Duodenal mucosa (tissue), 2 donors: Measurements from ENCODE around the gene PHACTR4.
"Not testable (repeated sequence)": the region's sequence is repeated elsewhere in the genome, so short reads cannot be mapped to it uniquely, and the experiment has no call there.

Experiments used
- H3K27ac ChIP-seq: one replicate; pipeline ENCODE4 v1.7.0; 2013; ENCODE audit warnings: low read depth, low read length
- H3K27me3 ChIP-seq, 2 donors: one replicate each; pipeline ENCODE4 v1.7.0; 2013; ENCODE audit warnings: low read length in 2 of 2, control low read depth in 1 of 2; ENCODE audit not compliant: insufficient read depth in 2 of 2, control insufficient read depth in 1 of 2
- H3K36me3 ChIP-seq, 2 donors: one replicate each; pipeline ENCODE4 v1.7.0; 2013; ENCODE audit warnings: low read length in 2 of 2, control low read depth in 1 of 2; ENCODE audit not compliant: insufficient read depth in 2 of 2, control insufficient read depth in 1 of 2
- H3K4me1 ChIP-seq, 2 donors: one replicate each; pipeline ENCODE4 v1.7.0; 2013; ENCODE audit warnings: low read length in 2 of 2, control low read depth in 1 of 2; ENCODE audit not compliant: insufficient read depth in 2 of 2, control insufficient read depth in 1 of 2
- H3K4me3 ChIP-seq, 2 donors: one replicate each; pipeline ENCODE4 v1.7.0; 2013; ENCODE audit warnings: low read length in 2 of 2, low read depth in 1 of 2
- H3K9ac ChIP-seq, 2 donors: one replicate each; pipeline ENCODE4 v1.7.0; 2013; ENCODE audit warnings: low read length in 2 of 2, low read depth in 1 of 2
- H3K9me3 ChIP-seq, 2 donors: one replicate each; pipeline ENCODE4 v1.7.0; 2013; ENCODE audit warnings: low read length in 2 of 2, control low read depth in 1 of 2; ENCODE audit not compliant: control insufficient read depth in 1 of 2

PHACTR4 gene

DNA sequence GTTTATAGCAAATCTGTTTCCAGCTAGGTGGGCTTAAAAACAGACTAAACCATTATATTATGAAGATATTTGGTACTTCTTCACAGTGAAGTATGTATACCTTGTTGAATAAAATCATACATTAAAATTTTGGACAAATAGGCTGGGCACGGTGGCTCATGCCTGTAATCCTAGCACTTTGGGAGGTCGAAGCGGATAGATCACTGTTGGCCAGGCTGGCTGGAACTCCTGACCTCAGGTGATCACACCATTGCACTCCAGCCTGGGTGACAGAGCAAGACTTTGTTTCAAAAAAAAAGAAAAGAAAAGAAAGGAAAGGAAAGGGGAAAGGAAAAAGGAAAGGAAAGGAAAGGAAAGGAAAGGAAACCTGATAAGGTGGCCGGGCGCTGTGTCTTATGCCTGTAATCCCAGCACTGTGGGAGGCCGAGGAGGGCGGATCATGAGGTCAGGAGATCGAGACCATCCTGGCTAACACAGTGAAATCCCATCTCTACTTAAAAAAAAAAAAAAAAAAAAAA is 78.6 kb downstream of the PHACTR4 start:
- not testable (repeated sequence) for H3K9me3 ChIP-seq, H3K4me3 ChIP-seq, H3K9ac ChIP-seq, H3K36me3 ChIP-seq, H3K27me3 ChIP-seq, H3K27ac ChIP-seq, H3K4me1 ChIP-seq

DNA sequence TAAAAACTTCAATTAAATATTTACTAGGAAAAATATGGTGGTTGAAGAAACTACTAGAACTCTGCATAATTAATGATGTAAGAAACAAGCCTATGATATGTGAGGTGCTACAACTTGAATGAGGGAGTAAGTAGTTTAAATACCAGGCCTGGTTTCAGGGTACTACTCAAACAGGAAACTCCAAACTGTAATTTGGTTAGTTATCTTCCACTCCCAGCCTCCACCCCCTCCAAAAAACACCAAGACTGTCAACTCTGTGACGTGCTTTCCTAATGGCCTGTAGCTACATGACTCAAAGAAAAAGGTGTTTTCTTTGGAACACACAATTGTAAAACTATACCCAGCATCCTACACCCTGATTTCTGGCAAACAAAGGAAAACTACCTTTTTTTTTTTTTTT is 80.4 kb downstream of the PHACTR4 start:
- Histone ChIP-seq H3K36me3 (peaks cover 0 to 4% of the 10 kb centered on the region in 2 donors), H3K27ac (no peak overlapping the region), H3K9ac (no peak overlapping the region), H3K9me3 (no peaks in the 10 kb centered on the region), H3K4me1 (peaks cover 3 to 5% of the 10 kb centered on the region in 2 donors), H3K4me3 (no peak overlapping the region), H3K27me3 (no peaks in the 10 kb centered on the region)

DNA sequence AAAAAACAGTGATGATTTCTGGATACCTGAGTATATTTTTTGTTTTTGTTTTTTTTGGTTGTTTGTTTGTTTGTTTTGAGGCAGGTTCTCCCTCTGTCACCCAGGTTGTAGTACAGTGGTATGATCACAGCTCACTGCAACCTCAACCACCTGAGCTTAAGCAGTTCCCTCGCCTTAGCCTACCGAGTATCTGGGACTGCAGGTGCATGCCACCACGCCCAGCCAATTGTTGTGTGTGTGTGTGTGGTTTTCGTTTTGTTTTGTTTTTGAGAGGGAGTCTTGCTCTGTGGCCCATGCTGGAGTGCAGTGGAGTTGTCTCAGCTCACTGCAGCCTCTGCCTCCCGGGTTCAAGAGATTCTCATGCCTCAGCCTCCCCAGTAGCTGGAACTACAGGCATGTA is 81.0 kb downstream of the PHACTR4 start:
- Histone ChIP-seq H3K27me3 (no peaks in the 10 kb centered on the region), H3K27ac (no peak overlapping the region), H3K4me3 (no peak overlapping the region), H3K9ac (no peak overlapping the region), H3K4me1 (peaks cover 3 to 8% of the 10 kb centered on the region in 2 donors), H3K36me3 (peaks cover 0 to 4% of the 10 kb centered on the region in 2 donors), H3K9me3 (no peaks in the 10 kb centered on the region)

DNA sequence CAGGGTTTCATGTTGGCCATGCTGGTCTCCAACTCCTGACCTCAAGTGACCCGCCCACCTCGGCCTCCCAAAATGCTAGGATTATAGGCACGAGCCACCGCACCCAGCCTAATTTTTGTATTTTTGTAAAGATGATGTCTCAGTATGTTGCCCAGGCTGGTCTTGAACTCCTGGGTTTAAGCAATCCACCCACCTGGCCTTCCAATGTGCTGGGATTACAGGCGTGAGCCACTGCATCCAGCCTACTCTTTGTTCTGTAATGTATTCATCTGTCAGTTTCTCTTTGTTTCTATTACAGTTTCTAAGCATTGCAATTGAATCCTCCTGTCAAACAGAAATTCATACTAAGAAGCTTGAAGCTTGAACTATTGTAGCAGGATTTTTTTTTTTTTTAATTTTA is 81.5 kb downstream of the PHACTR4 start:
- Histone ChIP-seq H3K9ac (no peak overlapping the region), H3K36me3 (peaks cover 0 to 4% of the 10 kb centered on the region in 2 donors), H3K4me3 (no peak overlapping the region), H3K4me1 (peaks cover 3 to 10% of the 10 kb centered on the region in 2 donors), H3K27ac (no peak overlapping the region), H3K27me3 (no peaks in the 10 kb centered on the region), H3K9me3 (no peaks in the 10 kb centered on the region)

DNA sequence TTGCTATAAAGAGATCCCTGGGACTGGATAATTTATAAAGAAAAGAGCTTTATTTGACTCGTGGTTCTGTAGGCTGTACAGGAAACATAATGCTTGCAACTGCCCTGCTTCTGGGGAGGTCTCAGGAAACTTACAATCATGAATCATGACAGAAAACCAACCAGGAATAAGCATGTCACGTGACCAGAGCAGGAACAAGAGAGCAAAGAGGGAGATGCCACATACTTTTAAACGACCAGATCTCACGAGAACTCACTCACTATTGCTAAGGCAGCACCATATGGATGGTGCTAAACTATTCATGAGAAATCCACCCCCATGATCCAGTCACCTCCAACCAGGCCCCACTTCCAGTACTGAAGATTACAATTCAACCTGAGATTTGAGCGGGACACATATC is 86.5 kb downstream of the PHACTR4 start:
- Histone ChIP-seq H3K4me3 (no peak overlapping the region), H3K4me1 (peaks cover 0 to 8% of the 10 kb centered on the region in 2 donors), H3K9ac (no peak overlapping the region), H3K27ac (no peak overlapping the region), H3K27me3 (no peaks in the 10 kb centered on the region), H3K36me3 (peaks cover 4 to 15% of the 10 kb centered on the region in 2 donors), H3K9me3 (no peaks in the 10 kb centered on the region)

DNA sequence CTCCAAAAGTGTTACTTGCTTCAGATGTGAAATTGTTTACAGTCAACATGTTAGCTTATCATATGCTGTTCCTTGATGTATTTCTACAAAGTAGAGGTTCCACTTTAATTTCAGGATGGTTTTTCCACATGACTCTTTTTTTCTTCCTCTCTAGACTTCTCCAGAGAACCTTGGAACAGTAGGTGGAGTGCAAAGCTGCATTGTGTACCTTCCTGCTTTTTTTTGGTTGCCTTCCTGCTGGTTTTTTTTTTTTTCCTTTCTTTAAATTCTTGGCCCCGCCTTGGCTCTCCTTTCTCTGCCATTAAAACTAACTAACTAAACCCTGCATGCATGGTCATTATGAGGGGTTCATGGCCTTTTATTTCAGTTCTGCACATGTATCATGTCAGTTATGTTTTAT is 88.1 kb downstream of the PHACTR4 start:
- H3K4me3 ChIP-seq: no peak overlapping the region
- no peaks in the 10 kb centered on the region for H3K9me3 ChIP-seq
- H3K9ac ChIP-seq: no peak overlapping the region
- H3K36me3 ChIP-seq: peaks cover 7 to 11% of the 10 kb centered on the region in 2 donors
- H3K27ac ChIP-seq: no peak overlapping the region
- H3K27me3 ChIP-seq: no peaks in the 10 kb centered on the region
- peaks cover 0 to 8% of the 10 kb centered on the region in 2 donors for H3K4me1 ChIP-seq

DNA sequence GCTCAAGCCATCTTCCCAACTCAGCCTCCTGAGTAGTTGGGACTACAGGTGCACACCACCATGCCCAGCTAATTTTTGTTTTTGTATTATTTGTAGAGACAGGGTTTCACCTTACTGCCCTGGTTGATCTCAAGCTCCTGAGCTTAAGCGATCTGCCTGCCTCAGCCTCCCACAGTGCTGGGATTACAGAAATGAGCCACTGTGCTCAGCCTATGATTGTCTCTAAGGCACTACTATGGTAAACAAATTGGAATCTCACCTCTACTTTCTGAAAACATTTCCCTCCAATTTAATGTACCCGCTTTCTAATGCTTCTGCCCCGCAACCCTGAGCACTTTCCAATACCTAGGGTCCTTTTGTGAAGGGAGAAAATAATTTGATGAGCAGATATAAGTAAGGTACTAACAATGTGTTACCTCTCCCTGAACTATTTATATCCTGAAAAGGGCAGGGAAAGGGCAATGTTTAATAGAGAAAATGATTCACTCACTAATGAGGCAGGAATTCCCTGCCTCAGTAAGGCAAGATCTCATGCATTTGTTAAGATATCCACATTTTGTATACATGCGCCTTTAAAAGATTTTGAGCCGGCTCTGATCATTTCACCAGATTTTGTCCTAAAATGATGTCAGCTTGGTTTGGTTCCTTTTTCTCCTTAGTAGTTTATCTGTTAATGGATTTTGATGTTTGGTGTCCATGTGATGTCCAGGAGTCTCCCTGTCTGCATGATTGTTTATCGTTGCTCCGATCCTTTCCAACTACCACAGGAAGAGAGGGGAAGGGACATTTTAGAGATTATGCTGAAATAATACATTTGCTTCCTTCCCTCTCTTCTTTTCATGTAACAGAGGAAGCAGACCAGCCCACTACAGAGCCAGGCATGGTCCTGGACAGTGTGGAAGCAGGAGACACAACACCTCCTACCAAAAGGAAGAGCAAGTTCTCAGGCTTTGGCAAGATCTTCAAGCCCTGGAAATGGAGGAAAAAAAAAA is 89.0 kb downstream of the PHACTR4 start:
- no peak overlapping the region for H3K9ac ChIP-seq
- peaks cover 10 to 11% of the 10 kb centered on the region in 2 donors for H3K36me3 ChIP-seq
- H3K9me3 ChIP-seq: no peaks in the 10 kb centered on the region
- no peaks in the 10 kb centered on the region for H3K27me3 ChIP-seq
- H3K4me3 ChIP-seq: no peak overlapping the region
- H3K27ac ChIP-seq: no peak overlapping the region
- peaks cover 0 to 8% of the 10 kb centered on the region in 2 donors for H3K4me1 ChIP-seq

DNA sequence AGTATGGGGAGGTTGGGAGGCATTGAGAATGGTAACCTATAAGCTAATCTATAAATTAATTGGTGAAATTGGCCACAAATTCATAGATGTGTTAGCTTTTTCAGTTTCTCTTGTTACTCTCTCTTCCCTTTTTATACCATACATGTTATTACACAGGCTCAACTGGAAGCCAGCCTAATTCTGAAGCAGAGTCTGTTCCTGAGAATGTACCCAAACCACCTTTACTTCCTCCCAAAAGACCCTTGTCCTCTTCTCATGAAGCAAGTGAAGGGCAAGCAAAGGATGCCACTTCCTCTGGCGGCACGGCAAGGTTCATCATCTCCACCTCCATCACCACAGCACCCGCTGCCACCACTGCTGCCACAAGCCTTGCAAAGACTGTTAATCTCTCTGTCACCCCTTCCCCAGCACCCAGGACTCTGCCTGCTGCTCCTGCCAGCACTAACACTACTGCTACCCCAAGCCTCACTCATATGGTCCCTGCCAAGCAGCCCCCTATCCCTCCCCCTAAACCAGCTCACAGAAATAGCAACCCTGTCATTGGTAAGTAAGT is 96.8 kb downstream of the PHACTR4 start:
- Histone ChIP-seq H3K36me3 (peaks cover 25 to 28% of the 10 kb centered on the region in 2 donors), H3K27me3 (no peaks in the 10 kb centered on the region)

DNA sequence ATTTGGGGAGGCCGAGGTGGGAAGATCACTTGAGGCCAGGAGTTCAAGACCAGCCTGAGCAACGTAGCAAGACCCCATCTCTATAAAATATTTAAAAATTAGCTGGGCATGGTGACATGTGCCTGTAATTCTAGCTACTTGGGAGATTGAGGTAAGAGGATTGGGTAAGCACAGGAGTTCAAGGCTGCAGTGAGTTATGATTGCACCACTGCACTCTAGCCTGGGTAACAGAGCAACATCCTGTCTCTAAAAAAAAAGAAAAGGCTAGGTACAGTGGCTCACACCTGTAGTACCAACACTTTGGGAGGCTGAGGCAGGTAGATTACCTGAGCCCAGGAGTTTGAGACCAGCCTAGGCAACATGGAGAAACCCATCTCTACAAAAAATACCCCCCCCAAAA is 100.6 kb downstream of the PHACTR4 start:
- H3K27me3 ChIP-seq: no peaks in the 10 kb centered on the region
- no peaks in the 10 kb centered on the region for H3K4me1 ChIP-seq
- H3K9me3 ChIP-seq: no peaks in the 10 kb centered on the region
- peaks cover 23 to 36% of the 10 kb centered on the region in 2 donors for H3K36me3 ChIP-seq
- no peak overlapping the region for H3K9ac ChIP-seq
- no peak overlapping the region for H3K27ac ChIP-seq
- no peak overlapping the region for H3K4me3 ChIP-seq

More for the DNA sequence above, 96.8 kb downstream of the PHACTR4 start:
- Histone ChIP-seq H3K27ac (no peak overlapping the region), H3K9me3 (no peaks in the 10 kb centered on the region), H3K4me1 (no peaks in the 10 kb centered on the region), H3K4me3 (no peak overlapping the region), H3K9ac (no peak overlapping the region)

DNA sequence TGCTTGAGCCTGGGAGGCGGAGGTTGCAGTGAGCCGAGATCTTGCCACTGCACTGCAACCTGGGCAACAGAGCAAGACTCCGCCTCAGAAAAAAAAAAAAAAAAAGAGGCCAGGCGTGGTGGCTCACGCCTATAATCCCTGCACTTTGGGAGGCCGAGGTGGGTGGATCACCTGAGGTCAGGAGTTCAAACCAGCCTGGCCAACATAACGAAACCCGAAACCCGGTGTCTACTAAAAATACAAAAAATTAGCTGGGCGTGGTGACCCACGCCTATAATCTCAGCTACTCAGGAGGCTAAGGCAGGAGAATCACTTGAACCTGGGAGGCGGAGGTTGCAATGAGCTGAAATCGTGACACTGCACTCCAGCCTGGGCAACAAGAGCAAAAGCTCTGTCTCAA is 110.0 kb downstream of the PHACTR4 start:
- not testable (repeated sequence) for H3K4me1 ChIP-seq, H3K9me3 ChIP-seq, H3K4me3 ChIP-seq, H3K27me3 ChIP-seq, H3K9ac ChIP-seq, H3K27ac ChIP-seq
- H3K36me3 ChIP-seq: peaks cover 8 to 49% of the 10 kb centered on the region in 2 donors
